B cell (primary cell): Measurements from ENCODE around the gene RAP1GAP2. TPM values are rescaled to one million over a fixed set of nuclear protein-coding genes. Genes with fewer than 3 reads are reported as not detected.

Experiments used
- ATAC-seq: fragments of 200-7000 bp; cut with Tn5 transposase; one replicate; pipeline ENCODE4 v1.10.0; 2021; ENCODE audit warnings: low read depth, mild to moderate bottlenecking, moderate number of reproducible peaks, moderate library complexity
- CTCF ChIA-PET: fragments of 350-600 bp; sonication (Branson Sonifier 250); formaldehyde crosslinking; loops from one replicate; lab custom pipeline; 2021; ENCODE audit warnings: antibody characterized with exemption, inconsistent platforms; lab: Charles Lee
- POLR2A ChIA-PET: fragments of 350-600 bp; sonication (Branson Sonifier 250); formaldehyde crosslinking; loops from one replicate; lab custom pipeline; 2021; ENCODE audit warnings: antibody characterized with exemption; lab: Charles Lee
- DNase-seq: peaks from one replicate; pipeline ENCODE4 v3.0.0; 2013
- H2AFZ ChIP-seq: 2 replicates; pipeline ENCODE4 v1.6.1; 2012; ENCODE audit warnings: mild to moderate bottlenecking, low read depth, low read length; ENCODE audit not compliant: insufficient read depth, poor library complexity, severe bottlenecking
- H3K27ac ChIP-seq, 2 donors: 1 replicate in 1 of 2; 2 replicates in 1 of 2; pipeline ENCODE4 v1.5.1; 2012 to 2013; ENCODE audit warnings: low read length in 2 of 2, mild to moderate bottlenecking in 2 of 2, moderate library complexity in 1 of 2
- H3K27me3 ChIP-seq, 4 experiments: fragments of 200-600 bp in 1 of 4; sonication (generic) in 1 of 4; replicated peaks in 1 of 4; 1 replicate in 2 of 4; 2 replicates in 2 of 4; pipeline versions ENCODE4 v1.6.1 to v1.7.0; 2013 to 2016; ENCODE audit warnings: low read length in 3 of 4, mild to moderate bottlenecking in 2 of 4, mixed read lengths in 1 of 4, moderate library complexity in 1 of 4; ENCODE audit not compliant: insufficient read depth in 4 of 4, control insufficient read depth in 3 of 4; ENCODE audit errors: control extremely low read depth in 1 of 4
- H3K36me3 ChIP-seq, 2 experiments: replicated peaks in 1 of 2; 1 replicate in 1 of 2; 2 replicates in 1 of 2; pipeline versions ENCODE4 v1.6.1 to v1.7.1; 2013; ENCODE audit warnings: low read length in 1 of 2; ENCODE audit not compliant: insufficient read depth in 2 of 2, control insufficient read depth in 1 of 2; ENCODE audit errors: control extremely low read depth in 1 of 2, extremely low read depth in 1 of 2
- H3K4me1 ChIP-seq, 2 donors: fragments of 200-600 bp in 1 of 2; sonication (generic) in 1 of 2; 1 replicate in 1 of 2; 2 replicates in 1 of 2; pipeline versions ENCODE4 v1.5.1 to v1.6.1; 2013 to 2017; ENCODE audit warnings: low read length in 2 of 2; ENCODE audit not compliant: control insufficient read depth in 2 of 2, insufficient read depth in 2 of 2
- H3K4me2 ChIP-seq: replicated peaks from 2 replicates; pipeline ENCODE3; 2012; ENCODE audit warnings: mild to moderate bottlenecking, low read depth, low read length; ENCODE audit not compliant: poor library complexity, severe bottlenecking
- H3K4me3 ChIP-seq, 5 experiments: fragments of 200-600 bp in 1 of 5; sonication (generic) in 1 of 5; 1 replicate in 3 of 5; 2 replicates in 2 of 5; pipeline versions ENCODE4 v1.5.1 to v1.7.0; 2011 to 2016; ENCODE audit warnings: low read length in 4 of 5, mild to moderate bottlenecking in 4 of 5, low read depth in 2 of 5, control low read depth in 1 of 5, moderate library complexity in 1 of 5; ENCODE audit not compliant: insufficient read depth in 1 of 5; ENCODE audit errors: control extremely low read depth in 1 of 5, extremely low read depth in 1 of 5
- H3K79me2 ChIP-seq: fragments of 200-600 bp; sonication (generic); one replicate; pipeline ENCODE4 v1.6.0; 2016; ENCODE audit warnings: low read length; ENCODE audit not compliant: control insufficient read depth, insufficient read depth
- H3K9ac ChIP-seq: fragments of 200-600 bp; sonication (generic); 2 replicates; pipeline ENCODE4 v1.6.1; 2017; ENCODE audit warnings: mild to moderate bottlenecking, low read length, moderate library complexity
- H3K9me3 ChIP-seq, 3 donors: one replicate each; pipeline versions ENCODE4 v1.6.1 to v1.7.1; 2013; ENCODE audit warnings: low read length in 2 of 3; ENCODE audit not compliant: control insufficient read depth in 2 of 3, insufficient read depth in 1 of 3; ENCODE audit errors: control extremely low read depth in 1 of 3
- H4K20me1 ChIP-seq: 2 replicates; pipeline ENCODE4 v1.6.0; 2012; ENCODE audit warnings: mild to moderate bottlenecking, low read length; ENCODE audit not compliant: insufficient read depth, control insufficient read depth, poor library complexity, severe bottlenecking
- H3K27ac Mint-ChIP-seq: one replicate; pipeline ENCODE4 v1.8.0; 2021; ENCODE audit warnings: mixed read lengths
- H3K27me3 Mint-ChIP-seq: one replicate; pipeline ENCODE4 v1.8.0; 2021; ENCODE audit warnings: mixed read lengths
- H3K4me1 Mint-ChIP-seq: one replicate; pipeline ENCODE4 v1.8.0; 2021; ENCODE audit warnings: mixed read lengths
- H3K4me3 Mint-ChIP-seq: one replicate; pipeline ENCODE4 v1.8.0; 2021; ENCODE audit warnings: mixed read lengths
- H3K9me3 Mint-ChIP-seq: one replicate; pipeline ENCODE4 v1.8.0; 2022; ENCODE audit warnings: mixed read lengths; ENCODE audit not compliant: insufficient read depth
- CTCF ChIP-seq: fragments of 200-600 bp; IDR thresholded peaks from one replicate; pipeline ENCODE4 v1.8.0; 2022; ENCODE audit warnings: antibody characterized with exemption, mild to moderate bottlenecking
- EZH2 ChIP-seq: IDR thresholded peaks from 2 replicates; pipeline ENCODE4 v1.6.1; 2012; ENCODE audit warnings: borderline replicate concordance, low read depth, mild to moderate bottlenecking, moderate library complexity, low read length; ENCODE audit not compliant: insufficient read depth, poor library complexity, severe bottlenecking
- WGBS: methylation state at CpG from one replicate; pipeline ENCODE4 v1.1.5; 2013; ENCODE audit warnings: missing lambda C conversion rate; ENCODE audit not compliant: insufficient coverage; 5-methylcytosine and 5-hydroxymethylcytosine counted together
- intact Hi-C: fragments of 100-400 bp; cut with micrococcal nuclease; formaldehyde crosslinking; loops from one replicate; pipeline ENCODE4 v1.10.0; 2022
- polyA plus RNA-seq: library from polyadenylated mRNA; depleted of rRNA; stranded (reverse); fragments of >200 nt; gene quantifications from 2 replicates; pipeline ENCODE4 v1.2.3, GENCODE V29; 2012
- total RNA-seq, 2 donors: library from RNA; stranded (reverse); fragments of 120-200 nt in 1 of 2; gene quantifications; 1 replicate in 1 of 2; 2 replicates in 1 of 2; pipeline versions ENCODE4 v1.2.3 to v1.2.4, GENCODE V29; 2013 to 2022

Gene RAP1GAP2
- total and polyA plus RNA-seq, 2 donors (not counting 1 experiment from before 2014, with no cell fraction given) = 14.9 to 16.4 TPM

DNA sequence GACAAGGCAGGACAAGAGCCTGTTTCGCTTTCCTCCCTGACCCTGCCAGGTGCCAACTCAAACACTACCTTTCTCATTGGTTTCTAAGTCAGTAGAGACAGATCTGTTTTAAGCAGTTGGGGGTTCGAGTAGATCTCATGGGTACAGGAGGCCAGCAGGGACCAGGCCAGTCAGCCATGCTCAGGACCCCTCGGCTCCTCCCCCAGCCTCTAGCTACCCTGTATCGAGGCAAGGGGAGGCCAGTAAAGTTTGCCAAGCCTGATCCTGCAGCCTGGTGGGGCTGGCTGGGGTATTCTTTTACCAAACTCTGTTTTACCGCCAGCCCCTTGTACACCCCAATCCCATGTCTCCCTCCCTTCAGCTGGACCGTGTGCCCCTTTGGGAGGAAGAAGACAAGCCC, 240.6 kb downstream of the RAP1GAP2 start:
- Histone ChIP-seq H3K27me3 (peaks cover 0 to 7% (median 0%) of the 10 kb centered on the region in 4 experiments), H3K9ac (no peak overlapping the region), H3K4me3 (no peak overlapping the region), H3K9me3 (no peaks in the 10 kb centered on the region), H3K79me2 (no peaks in the 10 kb centered on the region), H3K36me3 (no peaks in the 10 kb centered on the region), H2AFZ (no peak overlapping the region), H3K4me1 (peaks cover 6 to 9% of the 10 kb centered on the region in 2 donors), H3K4me2 (no peak overlapping the region), H3K27ac (no peak overlapping the region), H4K20me1 (no peaks in the 10 kb centered on the region)
- no peak for TF ChIP-seq CTCF
- no peak for TF ChIP-seq EZH2
- 100% methylated on average over 4 of the region's 6 CpGs for WGBS
- ATAC-seq = no peak
- no peak overlapping the region for H3K4me3 Mint-ChIP-seq
- peaks cover 13% of the 10 kb centered on the region for H3K4me1 Mint-ChIP-seq
- DNase-seq = no peak
- no peak overlapping the region for H3K27ac Mint-ChIP-seq
- ChIA-PET CTCF (interaction anchor here (1.5 kb wide), 1 partner anchor 24 kb away, joined by 7 read pairs; no protein-coding TSS in a partner anchor), POLR2A (no interaction called here)
- intact Hi-C loops = no loop called here
- H3K27me3 Mint-ChIP-seq = peaks cover 12% of the 10 kb centered on the region
- no peaks in the 10 kb centered on the region for H3K9me3 Mint-ChIP-seq

DNA sequence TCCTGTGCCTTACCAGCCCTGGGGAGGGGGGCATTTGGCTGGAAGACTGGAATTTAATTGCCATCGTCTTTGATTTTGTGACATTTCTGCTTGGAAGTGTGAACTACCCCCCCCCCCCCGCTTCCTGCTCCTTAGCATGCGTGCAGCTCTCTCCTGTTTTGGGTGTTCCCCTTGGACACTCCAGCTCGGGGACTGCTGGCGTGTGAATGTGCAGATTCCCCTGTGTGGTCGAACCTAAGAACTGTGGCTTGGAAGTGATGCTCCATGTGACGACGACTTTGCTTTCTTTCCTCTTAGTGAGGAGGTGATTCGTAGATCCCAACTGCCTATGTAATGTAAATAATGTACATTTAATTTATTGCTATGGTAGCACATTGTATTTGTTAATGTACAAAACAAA, 241.0 kb downstream of the RAP1GAP2 start:
- Mint-ChIP-seq H3K4me1 (peaks cover 13% of the 10 kb centered on the region), H3K9me3 (no peaks in the 10 kb centered on the region), H3K4me3 (no peak overlapping the region), H3K27ac (no peak overlapping the region), H3K27me3 (peaks cover 16% of the 10 kb centered on the region)
- H2AFZ ChIP-seq = no peak overlapping the region
- ATAC-seq (no peak), DNase-seq (no peak)
- no CpG with 5 or more reads among the region's 9 CpGs for WGBS
- peaks cover 0 to 7% (median 0%) of the 10 kb centered on the region in 4 experiments for H3K27me3 ChIP-seq
- peaks cover 6 to 9% of the 10 kb centered on the region in 2 donors for H3K4me1 ChIP-seq
- no peaks in the 10 kb centered on the region for H3K36me3 ChIP-seq
- no peak overlapping the region for H3K9ac ChIP-seq
- H3K79me2 ChIP-seq = no peaks in the 10 kb centered on the region
- CTCF ChIA-PET = interaction anchor here (1.5 kb wide), 1 partner anchor 24 kb away, joined by 7 read pairs; no protein-coding TSS in a partner anchor
- intact Hi-C loops = no loop called here
- H3K27ac ChIP-seq = no peak overlapping the region
- TF ChIP-seq EZH2 = no peak
- no peak for TF ChIP-seq CTCF
- no peak overlapping the region for H3K4me2 ChIP-seq
- H4K20me1 ChIP-seq = no peaks in the 10 kb centered on the region
- POLR2A ChIA-PET = no interaction called here
- H3K9me3 ChIP-seq = no peaks in the 10 kb centered on the region
- no peak overlapping the region for H3K4me3 ChIP-seq
